SU-DHL-6 (cell line): ENCODE data around the gene H3-3A.

Experiments used
- H2AFZ ChIP-seq: fragments of 200-600 bp; sonication (generic); 2 replicates; pipeline ENCODE4 v1.6.1; 2014; ENCODE audit warnings: low read depth, mild to moderate bottlenecking, moderate library complexity, mixed read lengths, antibody characterized with exemption, low read length; ENCODE audit not compliant: severe bottlenecking
- H3F3A ChIP-seq: fragments of 200-600 bp; shearing (Covaris generic); 2 replicates; pipeline ENCODE4 v1.6.0; 2016; ENCODE audit warnings: antibody characterized with exemption, mild to moderate bottlenecking; ENCODE audit not compliant: insufficient read depth
- H3K27ac ChIP-seq: fragments of 200-600 bp; sonication (generic); 2 replicates; pipeline ENCODE4 v1.5.1; 2016; ENCODE audit warnings: low read depth, mild to moderate bottlenecking, low read length, moderate library complexity, mixed read lengths
- H3K27me3 ChIP-seq: fragments of 200-600 bp; sonication (generic), shearing (Covaris generic); 2 replicates; pipeline ENCODE4 v1.6.0; 2014; ENCODE audit warnings: mild to moderate bottlenecking, low read length
- H3K36me3 ChIP-seq: fragments of 200-600 bp; sonication (generic); 2 replicates; pipeline ENCODE4 v1.6.1; 2014; ENCODE audit warnings: mild to moderate bottlenecking, low read length, mixed read lengths
- H3K4me2 ChIP-seq: fragments of 300-600, 200-600 bp; shearing (Covaris generic), sonication (generic); 2 replicates; pipeline ENCODE4 v1.6.0; 2014; ENCODE audit warnings: low read length, low read depth, mild to moderate bottlenecking; ENCODE audit not compliant: poor library complexity, severe bottlenecking
- H3K4me3 ChIP-seq: fragments of 200-600 bp; sonication (generic); 2 replicates; pipeline ENCODE4 v1.5.1; 2014; ENCODE audit warnings: antibody characterized with exemption, low read length, mild to moderate bottlenecking, mixed read lengths; ENCODE audit not compliant: insufficient read depth, poor library complexity, severe bottlenecking
- H3K79me2 ChIP-seq: fragments of 200-600 bp; sonication (generic); 2 replicates; pipeline ENCODE4 v1.6.1; 2014; ENCODE audit warnings: mild to moderate bottlenecking, low read length, moderate library complexity; ENCODE audit not compliant: insufficient read depth
- H3K9ac ChIP-seq: fragments of 200-600 bp; sonication (generic); 2 replicates; pipeline ENCODE4 v1.7.0; 2014; ENCODE audit warnings: mild to moderate bottlenecking, low read length
- H3K9me2 ChIP-seq: fragments of 200-600 bp; sonication (generic); replicated peaks from 2 replicates; pipeline ENCODE4 v1.6.1; 2014; ENCODE audit warnings: low read length; ENCODE audit not compliant: insufficient read depth
- H3K9me3 ChIP-seq: fragments of 200-600 bp; sonication (generic); 2 replicates; pipeline ENCODE4 v1.6.1; 2014; ENCODE audit warnings: low read length, mixed read lengths; ENCODE audit not compliant: insufficient read depth
- H4K20me1 ChIP-seq: fragments of 200-600 bp; sonication (generic); 2 replicates; pipeline ENCODE4 v1.6.1; 2014; ENCODE audit warnings: low read depth, mild to moderate bottlenecking, antibody characterized with exemption, low read length, moderate library complexity, mixed read lengths
- EZH2phosphoT487 ChIP-seq: fragments of 200-600 bp; sonication (generic), shearing (Covaris generic); conservative IDR thresholded peaks from 2 replicates; pipeline ENCODE4 v1.6.1; 2018; ENCODE audit warnings: mild to moderate bottlenecking, antibody characterized with exemption, low read length, moderate library complexity, mixed read lengths
- TF ChIP-seq, protein P1 (sequence below): fragments of 200-600 bp; sonication (generic); IDR thresholded peaks from one replicate; pipeline ENCODE4 v1.5.1; 2017; ENCODE audit warnings: antibody characterized with exemption, mild to moderate bottlenecking, low read length, moderate library complexity; ENCODE audit not compliant: insufficient read depth, poor library complexity, severe bottlenecking

Gene H3-3A

DNA sequence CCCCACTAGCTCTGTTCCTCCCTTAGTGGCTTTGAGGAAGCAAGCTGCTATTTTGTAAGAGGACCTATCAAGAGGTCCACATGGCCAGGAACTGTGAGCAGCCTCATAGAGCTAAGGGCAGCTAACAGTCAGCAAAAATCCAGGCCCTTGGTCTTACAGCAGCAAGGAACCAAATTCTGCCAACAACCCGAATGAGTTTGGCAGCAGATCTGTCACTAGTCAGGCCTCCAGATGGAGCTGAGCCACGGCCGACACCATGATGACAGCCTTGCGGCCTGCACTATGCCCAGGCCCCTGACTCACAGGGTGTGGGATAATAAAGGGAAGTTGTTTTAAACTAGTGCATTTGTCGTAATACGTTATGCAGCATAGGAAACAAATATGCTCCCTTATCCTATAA is 28.0 kb upstream of the H3-3A start:
- Histone ChIP-seq H3K4me3 (no peak overlapping the region), H4K20me1 (no peaks in the 10 kb centered on the region), H3K79me2 (no peaks in the 10 kb centered on the region), H3K9me3 (no peaks in the 10 kb centered on the region), H3K36me3 (no peaks in the 10 kb centered on the region), H2AFZ (no peak overlapping the region), H3K9me2 (no peaks in the 10 kb centered on the region), H3F3A (no peaks in the 10 kb centered on the region), H3K27me3 (no peaks in the 10 kb centered on the region), H3K4me2 (no peak overlapping the region), H3K9ac (no peak overlapping the region), H3K27ac (no peak overlapping the region)
- TF ChIP-seq EZH2phosphoT487, result no peak
- TF ChIP-seq, protein P1, sequence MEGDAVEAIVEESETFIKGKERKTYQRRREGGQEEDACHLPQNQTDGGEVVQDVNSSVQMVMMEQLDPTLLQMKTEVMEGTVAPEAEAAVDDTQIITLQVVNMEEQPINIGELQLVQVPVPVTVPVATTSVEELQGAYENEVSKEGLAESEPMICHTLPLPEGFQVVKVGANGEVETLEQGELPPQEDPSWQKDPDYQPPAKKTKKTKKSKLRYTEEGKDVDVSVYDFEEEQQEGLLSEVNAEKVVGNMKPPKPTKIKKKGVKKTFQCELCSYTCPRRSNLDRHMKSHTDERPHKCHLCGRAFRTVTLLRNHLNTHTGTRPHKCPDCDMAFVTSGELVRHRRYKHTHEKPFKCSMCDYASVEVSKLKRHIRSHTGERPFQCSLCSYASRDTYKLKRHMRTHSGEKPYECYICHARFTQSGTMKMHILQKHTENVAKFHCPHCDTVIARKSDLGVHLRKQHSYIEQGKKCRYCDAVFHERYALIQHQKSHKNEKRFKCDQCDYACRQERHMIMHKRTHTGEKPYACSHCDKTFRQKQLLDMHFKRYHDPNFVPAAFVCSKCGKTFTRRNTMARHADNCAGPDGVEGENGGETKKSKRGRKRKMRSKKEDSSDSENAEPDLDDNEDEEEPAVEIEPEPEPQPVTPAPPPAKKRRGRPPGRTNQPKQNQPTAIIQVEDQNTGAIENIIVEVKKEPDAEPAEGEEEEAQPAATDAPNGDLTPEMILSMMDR, result no peak

DNA sequence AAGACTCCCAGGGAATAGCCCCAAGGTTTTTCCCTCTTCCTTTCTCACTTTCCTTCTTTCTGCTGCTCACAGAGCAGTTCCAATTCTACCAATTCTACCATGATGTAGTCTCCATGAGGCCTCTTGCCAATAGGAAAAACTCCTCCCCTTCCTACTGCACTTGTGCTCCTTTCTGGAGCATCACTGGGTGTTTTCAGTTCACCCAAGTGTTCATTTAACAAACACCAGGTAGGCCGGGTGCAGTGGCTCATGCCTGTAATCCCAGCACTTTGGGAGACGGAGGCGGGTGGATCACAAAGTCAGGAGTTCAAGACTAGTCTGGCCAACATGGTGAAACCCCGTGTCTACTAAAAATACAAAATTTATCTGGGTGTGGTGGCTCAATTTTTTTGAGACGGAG is 26.6 kb upstream of the H3-3A start:
- Histone ChIP-seq H3F3A (no peaks in the 10 kb centered on the region), H3K9ac (no peak overlapping the region), H3K9me2 (no peaks in the 10 kb centered on the region), H3K27me3 (no peaks in the 10 kb centered on the region), H3K79me2 (no peaks in the 10 kb centered on the region), H3K27ac (no peak overlapping the region), H3K4me2 (no peak overlapping the region), H4K20me1 (no peaks in the 10 kb centered on the region), H2AFZ (no peak overlapping the region), H3K4me3 (no peak overlapping the region), H3K36me3 (no peaks in the 10 kb centered on the region), H3K9me3 (no peaks in the 10 kb centered on the region)
- TF ChIP-seq EZH2phosphoT487, result no peak
- TF ChIP-seq, protein P1, result no peak

DNA sequence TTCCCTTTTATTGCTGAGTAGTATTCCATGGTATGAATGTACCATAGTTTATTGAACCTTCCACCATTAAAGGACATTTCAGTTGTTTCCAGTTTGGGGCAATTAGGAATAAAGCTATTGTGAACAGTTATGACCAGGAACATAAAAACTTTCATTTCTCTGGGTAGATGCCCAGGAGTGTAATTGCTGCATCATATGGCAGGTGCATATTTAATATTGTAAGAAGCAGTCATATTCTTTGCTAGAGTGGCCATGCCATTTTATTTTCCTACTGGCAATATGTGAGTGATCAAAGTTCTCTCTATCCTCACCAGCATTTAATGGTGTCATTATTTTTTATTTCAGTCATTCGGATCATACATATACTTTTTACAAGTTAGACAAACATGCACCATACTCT is 23.9 kb upstream of the H3-3A start:
- H4K20me1 ChIP-seq, result no peaks in the 10 kb centered on the region
- no peaks in the 10 kb centered on the region for H3K79me2 ChIP-seq
- no peak overlapping the region for H3K4me3 ChIP-seq
- no peaks in the 10 kb centered on the region for H3K9me2 ChIP-seq
- no peak overlapping the region for H3K9ac ChIP-seq
- TF ChIP-seq, protein P1, result no peak
- no peak for TF ChIP-seq EZH2phosphoT487
- no peaks in the 10 kb centered on the region for H3F3A ChIP-seq
- no peaks in the 10 kb centered on the region for H3K36me3 ChIP-seq
- no peak overlapping the region for H2AFZ ChIP-seq
- H3K27ac ChIP-seq, result no peak overlapping the region
- H3K9me3 ChIP-seq, result no peaks in the 10 kb centered on the region
- H3K4me2 ChIP-seq, result no peak overlapping the region
- no peaks in the 10 kb centered on the region for H3K27me3 ChIP-seq

DNA sequence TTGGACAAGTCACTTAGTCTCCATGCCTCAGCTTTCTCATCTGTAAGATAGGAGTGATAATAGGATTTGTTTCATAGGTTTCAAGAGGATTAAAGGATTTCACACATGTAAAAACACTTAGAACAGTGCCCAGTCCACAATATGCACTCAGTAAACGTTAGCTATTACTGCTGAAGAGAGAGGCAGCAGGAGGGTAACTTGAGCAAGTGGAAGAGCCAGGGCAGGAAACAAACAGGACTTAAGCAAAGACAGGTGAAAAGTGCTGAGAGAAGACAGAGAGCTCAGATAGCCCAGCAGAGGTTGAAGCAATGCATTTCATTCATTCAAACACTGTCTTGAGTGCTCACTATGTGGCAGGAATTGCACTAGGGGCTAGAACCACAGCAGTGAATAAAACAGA is 21.1 kb upstream of the H3-3A start:
- Histone ChIP-seq H3K79me2 (no peaks in the 10 kb centered on the region), H4K20me1 (no peaks in the 10 kb centered on the region), H3K27ac (no peak overlapping the region), H3K9me2 (no peaks in the 10 kb centered on the region), H3K9me3 (no peaks in the 10 kb centered on the region), H3K4me3 (no peak overlapping the region), H3K9ac (no peak overlapping the region), H3K4me2 (no peak overlapping the region), H2AFZ (no peak overlapping the region), H3K27me3 (no peaks in the 10 kb centered on the region), H3F3A (no peaks in the 10 kb centered on the region), H3K36me3 (no peaks in the 10 kb centered on the region)
- no peak for TF ChIP-seq EZH2phosphoT487
- TF ChIP-seq, protein P1, result no peak
